SW480 (cell line): ENCODE measurements around the gene MYO1F.
"Not testable (repeated sequence)": the region's sequence is repeated elsewhere in the genome, so short reads cannot be mapped to it uniquely, and the experiment has no call there.

Experiments
- DNase-seq: peaks from one replicate; pipeline ENCODE4 v3.0.0-alpha.2; 2016; ENCODE audit warnings: low spot score

MYO1F gene

GRCh38 chr19:8515317-8515716 lies 61.9 kb downstream of the MYO1F start:
- DNase-seq = no peak

GRCh38 chr19:8514505-8515009 lies 62.7 kb downstream of the MYO1F start:
- DNase-seq = not testable (repeated sequence)

GRCh38 chr19:8513687-8514504 lies 63.3 kb downstream of the MYO1F start, which contains the start of gene ZNF414:
Gene ZNF414, minus strand, starts transcription at chr19:8514167. Its CDS starts 121 bp downstream, at chr19:8514046.
- DNase-seq = peak; percentile 93

GRCh38 chr19:8513036-8513686 lies 64.1 kb downstream of the MYO1F start:
- DNase-seq = no peak

GRCh38 chr19:8512115-8512967 lies 64.9 kb downstream of the MYO1F start:
- peak; percentile 43 for DNase-seq

- DNase-seq = no peak
Observed at GRCh38 chr19:8511573-8512101, 65.6 kb downstream of the MYO1F start.

- DNase-seq = no peak
Observed at GRCh38 chr19:8510589-8511115, 66.6 kb downstream of the MYO1F start.

GRCh38 chr19:8506402-8506957 lies 70.8 kb downstream of the MYO1F start:
- no peak for DNase-seq

GRCh38 chr19:8505680-8506401 lies 71.4 kb downstream of the MYO1F start:
- DNase-seq = peak; percentile 73

- no peak for DNase-seq
Observed at GRCh38 chr19:8504919-8505318, 72.3 kb downstream of the MYO1F start.

GRCh38 chr19:8504171-8504570 lies 73.1 kb downstream of the MYO1F start:
- DNase-seq = no peak

GRCh38 chr19:8503510-8503909 lies 73.7 kb downstream of the MYO1F start:
- DNase-seq = no peak

GRCh38 chr19:8501981-8502380 lies 75.3 kb downstream of the MYO1F start:
- no peak for DNase-seq

GRCh38 chr19:8501516-8501915 lies 75.7 kb downstream of the MYO1F start:
- DNase-seq = no peak

- no peak for DNase-seq
Observed at GRCh38 chr19:8500158-8500557, 77.1 kb downstream of the MYO1F start.

- DNase-seq = no peak
Observed at GRCh38 chr19:8499048-8499833, 78.0 kb downstream of the MYO1F start.

GRCh38 chr19:8498295-8498694 lies 78.9 kb downstream of the MYO1F start:
- no peak for DNase-seq

GRCh38 chr19:8494158-8494557 lies 83.1 kb downstream of the MYO1F start:
- no peak for DNase-seq

- DNase-seq = no peak
Observed at GRCh38 chr19:8491574-8491973, 85.7 kb downstream of the MYO1F start.

- no peak for DNase-seq
Observed at GRCh38 chr19:8490873-8491272, 86.4 kb downstream of the MYO1F start.
